H9 (cell line): ENCODE results near the gene WNT3A. TPM values are rescaled to one million over a fixed set of nuclear protein-coding genes. Genes with fewer than 3 reads are reported as not detected.
"Not testable (repeated sequence)": the region's sequence is repeated elsewhere in the genome, so short reads cannot be mapped to it uniquely, and the experiment has no call there.

Source experiments
- DNase-seq: peaks from one replicate; pipeline ENCODE4 v3.0.0-alpha.2; 2017
- H2AFZ ChIP-seq: one replicate; pipeline ENCODE4 v1.6.1; 2013; ENCODE audit warnings: mild to moderate bottlenecking, low read length, control low read depth, moderate library complexity
- H2AK5ac ChIP-seq: 2 replicates; pipeline ENCODE4 v1.6.1; 2013; ENCODE audit warnings: low read length, control low read depth, mixed read lengths; ENCODE audit not compliant: insufficient read length
- H2BK120ac ChIP-seq: one replicate; pipeline ENCODE4 v1.6.1; 2013; ENCODE audit warnings: low read depth, mild to moderate bottlenecking, low read length, control low read depth, inconsistent platforms; ENCODE audit not compliant: poor library complexity, severe bottlenecking
- H2BK12ac ChIP-seq: 2 replicates; pipeline ENCODE4 v1.6.1; 2013; ENCODE audit warnings: low read length, control low read depth, mixed read lengths, low read depth; ENCODE audit not compliant: insufficient read length
- H2BK15ac ChIP-seq: 2 replicates; pipeline ENCODE4 v1.6.1; 2013; ENCODE audit warnings: low read depth, low read length, control low read depth
- H2BK20ac ChIP-seq: one replicate; pipeline ENCODE4 v1.6.1; 2013; ENCODE audit warnings: low read depth, mild to moderate bottlenecking, low read length, control low read depth, inconsistent platforms; ENCODE audit not compliant: poor library complexity, severe bottlenecking
- H2BK5ac ChIP-seq: 2 replicates; pipeline ENCODE4 v1.6.1; 2013; ENCODE audit warnings: low read length, control low read depth, mixed read lengths; ENCODE audit not compliant: insufficient read length
- H3K14ac ChIP-seq: 2 replicates; pipeline ENCODE4 v1.6.1; 2013; ENCODE audit warnings: low read length, control low read depth; ENCODE audit not compliant: insufficient read depth
- H3K18ac ChIP-seq: 2 replicates; pipeline ENCODE4 v1.6.1; 2013; ENCODE audit warnings: low read depth, mild to moderate bottlenecking, mixed read lengths, low read length, control low read depth; ENCODE audit not compliant: insufficient read length
- H3K23ac ChIP-seq: 2 replicates; pipeline ENCODE4 v1.6.1; 2013; ENCODE audit warnings: low read length, control low read depth, mixed read lengths, low read depth; ENCODE audit not compliant: insufficient read length
- H3K23me2 ChIP-seq: 2 replicates; pipeline ENCODE4 v1.6.1; 2013; ENCODE audit warnings: low read depth, mild to moderate bottlenecking, mixed read lengths, low read length, control low read depth; ENCODE audit not compliant: insufficient read length, poor library complexity, severe bottlenecking
- H3K27ac ChIP-seq: 2 replicates; pipeline ENCODE4 v1.5.1; 2013; ENCODE audit warnings: low read length, control low read depth, mixed read lengths, low read depth; ENCODE audit not compliant: insufficient read length
- H3K27me3 ChIP-seq: 2 replicates; pipeline ENCODE4 v1.6.1; 2013; ENCODE audit warnings: low read length, control low read depth, inconsistent platforms; ENCODE audit not compliant: insufficient read depth
- H3K4ac ChIP-seq: 2 replicates; pipeline ENCODE4 v1.6.1; 2013; ENCODE audit warnings: low read depth, mild to moderate bottlenecking, control low read depth, inconsistent platforms, low read length, moderate library complexity
- H3K4me1 ChIP-seq: 2 replicates; pipeline ENCODE4 v1.6.1; 2013; ENCODE audit warnings: low read length, control low read depth, inconsistent platforms; ENCODE audit not compliant: insufficient read depth
- H3K4me2 ChIP-seq: 2 replicates; pipeline ENCODE4 v1.6.1; 2013; ENCODE audit warnings: low read length, control low read depth, mixed read lengths; ENCODE audit not compliant: insufficient read length, insufficient read depth
- H3K56ac ChIP-seq: 2 replicates; pipeline ENCODE4 v1.6.1; 2013; ENCODE audit warnings: low read depth, mild to moderate bottlenecking, mixed read lengths, low read length, control low read depth; ENCODE audit not compliant: insufficient read length
- H3K79me1 ChIP-seq: 2 replicates; pipeline ENCODE4 v1.6.1; 2013; ENCODE audit warnings: low read depth, mild to moderate bottlenecking, moderate library complexity, low read length, control low read depth, inconsistent platforms; ENCODE audit not compliant: insufficient read depth, poor library complexity, severe bottlenecking
- H3K79me2 ChIP-seq: 2 replicates; pipeline ENCODE4 v1.6.1; 2013; ENCODE audit warnings: low read length, control low read depth, inconsistent platforms; ENCODE audit not compliant: insufficient read depth
- H3K9ac ChIP-seq: 2 replicates; pipeline ENCODE4 v1.6.1; 2013; ENCODE audit warnings: low read length, control low read depth, mixed read lengths; ENCODE audit not compliant: insufficient read length; ENCODE audit errors: extremely low read depth
- H3K9me3 ChIP-seq: one replicate; pipeline ENCODE4 v1.6.1; 2013; ENCODE audit warnings: low read depth, low read length, inconsistent platforms; ENCODE audit not compliant: control insufficient read depth
- H3T11ph ChIP-seq: one replicate; pipeline ENCODE4 v1.6.1; 2013; ENCODE audit warnings: mild to moderate bottlenecking, low read length, control low read depth, inconsistent platforms
- H4K20me1 ChIP-seq: one replicate; pipeline ENCODE4 v1.6.1; 2013; ENCODE audit not compliant: control insufficient read depth, insufficient read length, insufficient read depth
- H4K5ac ChIP-seq: 2 replicates; pipeline ENCODE4 v1.6.1; 2013; ENCODE audit warnings: low read depth, mild to moderate bottlenecking, mixed read lengths, low read length, control low read depth; ENCODE audit not compliant: insufficient read length
- H4K8ac ChIP-seq: replicated peaks from 2 replicates; pipeline ENCODE4 v1.6.1; 2013; ENCODE audit warnings: low read length, control low read depth, mixed read lengths, low read depth; ENCODE audit not compliant: insufficient read length
- H4K91ac ChIP-seq: 2 replicates; pipeline ENCODE4 v1.6.1; 2013; ENCODE audit warnings: low read depth, mild to moderate bottlenecking, moderate library complexity, mixed read lengths, low read length, control low read depth; ENCODE audit not compliant: insufficient read length
- H3K27ac Mint-ChIP-seq, 3 experiments: 2 replicates in 2 of 3; 3 replicates in 1 of 3; pipeline ENCODE4 v1.8.0; 2020 to 2021; ENCODE audit warnings: mixed read lengths in 3 of 3, mild to moderate bottlenecking in 1 of 3, moderate library complexity in 1 of 3
- H3K27me3 Mint-ChIP-seq: 2 replicates; pipeline ENCODE4 v1.8.0; 2021; ENCODE audit warnings: low read depth, mild to moderate bottlenecking, moderate library complexity, mixed read lengths
- H3K36me3 Mint-ChIP-seq, 3 experiments: 2 replicates in 2 of 3; 3 replicates in 1 of 3; pipeline ENCODE4 v1.8.0; 2020 to 2021; ENCODE audit warnings: low read depth in 3 of 3, mixed read lengths in 3 of 3; ENCODE audit not compliant: insufficient read depth in 1 of 3
- H3K4me1 Mint-ChIP-seq, 2 experiments: 2 replicates each; pipeline ENCODE4 v1.8.0; 2020; ENCODE audit warnings: mixed read lengths in 2 of 2
- H3K4me3 Mint-ChIP-seq, 2 experiments: 2 replicates in 1 of 2; 3 replicates in 1 of 2; pipeline ENCODE4 v1.8.0; 2020 to 2021; ENCODE audit warnings: mild to moderate bottlenecking in 2 of 2, mixed read lengths in 2 of 2, moderate library complexity in 1 of 2
- H3K9me3 Mint-ChIP-seq, 2 experiments: 2 replicates in 1 of 2; 3 replicates in 1 of 2; pipeline ENCODE4 v1.8.0; 2020; ENCODE audit warnings: mild to moderate bottlenecking in 2 of 2, mixed read lengths in 2 of 2, moderate library complexity in 1 of 2
- CTCF ChIP-seq: fragments of 200-600 bp; sonication (generic); conservative IDR thresholded peaks from 3 replicates; pipeline ENCODE4 v1.8.0; 2021; ENCODE audit warnings: antibody characterized with exemption, mild to moderate bottlenecking
- WGBS: extraction: QIAGEN DNeasy Blood & Tissue Kit; methylation state at CpG from one replicate; pipeline ENCODE4 v1.1.7; 2013; ENCODE audit warnings: missing lambda C conversion rate, low lambda C conversion rate, mixed read lengths; ENCODE audit not compliant: insufficient read length; ENCODE audit errors: extremely low coverage; 5-methylcytosine and 5-hydroxymethylcytosine counted together
- total RNA-seq: library from RNA; stranded (reverse); gene quantifications from 2 replicates; pipeline ENCODE4 v1.2.1, GENCODE V29; 2021

WNT3A gene
- total RNA-seq, 1 experiment from 2014 or later, result 0.17 TPM

DNA sequence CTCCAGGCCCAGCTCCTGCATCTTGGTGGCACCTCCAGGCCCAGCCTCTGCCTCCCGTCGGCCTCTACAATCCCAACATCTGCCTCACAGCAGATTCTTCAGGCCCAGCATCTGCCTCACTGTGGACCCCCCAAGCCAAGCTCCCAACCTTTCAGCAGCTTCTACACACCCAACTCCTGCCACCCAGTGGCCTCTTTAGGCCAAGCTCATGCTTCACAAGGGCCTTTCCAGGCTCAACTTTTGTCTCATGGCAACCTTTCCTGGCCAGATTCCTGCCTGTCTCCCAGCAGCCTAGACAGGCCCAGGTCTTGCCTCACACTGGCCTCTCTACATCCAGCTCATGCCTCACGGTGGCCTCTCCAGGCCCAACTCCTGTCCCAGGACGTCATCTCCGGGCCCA is 39.0 kb upstream of the WNT3A start:
- not testable (repeated sequence) for H3K23ac ChIP-seq, H3K27me3 Mint-ChIP-seq, H3K27me3 ChIP-seq, H3K27ac Mint-ChIP-seq, H2AFZ ChIP-seq, H3K9me3 Mint-ChIP-seq, H2BK15ac ChIP-seq, H4K20me1 ChIP-seq, H2BK12ac ChIP-seq, H4K8ac ChIP-seq, H3K27ac ChIP-seq, H3K79me1 ChIP-seq, H3K4me1 Mint-ChIP-seq, H2AK5ac ChIP-seq, H3K14ac ChIP-seq, H3K4ac ChIP-seq, H2BK120ac ChIP-seq, H3K9me3 ChIP-seq, H3K18ac ChIP-seq, H3K56ac ChIP-seq, H4K91ac ChIP-seq, H3K36me3 Mint-ChIP-seq, H4K5ac ChIP-seq, DNase-seq, H3K23me2 ChIP-seq, H3K9ac ChIP-seq, H3K79me2 ChIP-seq, H3K4me1 ChIP-seq, H3T11ph ChIP-seq, H3K4me3 Mint-ChIP-seq, H2BK5ac ChIP-seq, H3K4me2 ChIP-seq, H2BK20ac ChIP-seq
- no CpG with 5 or more reads among the region's 5 CpGs for WGBS
- TF ChIP-seq CTCF, result peak; percentile 43; the same call in 2 of the 3 replicates

GRCh38 chr1:227970076-227970995 is 36.5 kb upstream of the WNT3A start:
- not testable (repeated sequence) for H2BK120ac ChIP-seq, H4K5ac ChIP-seq, H3K79me2 ChIP-seq, H3K4me1 ChIP-seq, H3K9me3 Mint-ChIP-seq, H3K79me1 ChIP-seq, H2AFZ ChIP-seq, H3K56ac ChIP-seq, H3K4ac ChIP-seq, H2BK5ac ChIP-seq, H3K4me3 Mint-ChIP-seq, H3K27me3 Mint-ChIP-seq, DNase-seq, H2BK20ac ChIP-seq, H3K18ac ChIP-seq, H2AK5ac ChIP-seq, H3K14ac ChIP-seq, H3K4me2 ChIP-seq, H2BK12ac ChIP-seq, H3K23me2 ChIP-seq, H4K8ac ChIP-seq, H3K36me3 Mint-ChIP-seq, H3K4me1 Mint-ChIP-seq, H4K20me1 ChIP-seq, H3K23ac ChIP-seq, H3K27ac ChIP-seq, H3K27me3 ChIP-seq, H3K9me3 ChIP-seq, H2BK15ac ChIP-seq, H3K9ac ChIP-seq, H3T11ph ChIP-seq, H4K91ac ChIP-seq
- peak overlapping the region in 1 of 3 experiments; percentile 75; a peak in 1 of 7 replicates for H3K27ac Mint-ChIP-seq
- no CpG with 5 or more reads among the region's 36 CpGs for WGBS
